Heart right ventricle (tissue), 16 donors: Measurements from ENCODE around the gene VIT. TPM values are rescaled to one million over a fixed set of nuclear protein-coding genes. Genes with fewer than 3 reads are reported as not detected.

Experiments used
- ATAC-seq, 8 donors: fragments of 200-7000 bp; cut with Tn5 transposase; one replicate each; pipeline ENCODE4 v1.9.1; 2020; ENCODE audit warnings: mild to moderate bottlenecking in 8 of 8, moderate library complexity in 8 of 8, moderate number of reproducible peaks in 1 of 8
- DNase-seq, 2 donors: peaks; one replicate each; pipeline ENCODE4 v3.0.0-alpha.2; 2020
- H3K27ac ChIP-seq, 10 donors: fragments of 200-600 bp; sonication (generic) in 2 of 10; one replicate each; pipeline versions ENCODE4 v1.5.0 to v1.8.0; 2020 to 2022; ENCODE audit warnings: mild to moderate bottlenecking in 3 of 10
- H3K27me3 ChIP-seq, 7 donors: fragments of 200-600 bp; one replicate each; pipeline ENCODE4 v1.8.0; 2021 to 2022; ENCODE audit warnings: mild to moderate bottlenecking in 2 of 7
- H3K36me3 ChIP-seq, 9 donors: fragments of 200-600 bp; sonication (generic) in 1 of 9; one replicate each; pipeline versions ENCODE4 v1.5.0 to v1.8.0; 2020 to 2022; ENCODE audit warnings: mild to moderate bottlenecking in 2 of 9
- H3K4me1 ChIP-seq, 9 donors: fragments of 200-600 bp; sonication (generic) in 1 of 9; one replicate each; pipeline versions ENCODE4 v1.5.0 to v1.8.0; 2020 to 2022; ENCODE audit warnings: mild to moderate bottlenecking in 4 of 9
- H3K4me3 ChIP-seq, 10 donors: fragments of 200-600 bp; sonication (generic) in 2 of 10; one replicate each; pipeline versions ENCODE4 v1.5.0 to v1.8.0; 2020 to 2022; ENCODE audit warnings: mild to moderate bottlenecking in 7 of 10, moderate library complexity in 2 of 10
- H3K9me3 ChIP-seq, 11 donors: fragments of 200-600 bp in 10 of 11; sonication (generic) in 2 of 11; one replicate each; pipeline versions ENCODE4 v1.5.0 to v1.8.0; 2013 to 2022; ENCODE audit warnings: mild to moderate bottlenecking in 2 of 11, control low read depth in 1 of 11, moderate library complexity in 1 of 11
- CTCF ChIP-seq, 9 donors: fragments of 200-600 bp; sonication (generic) in 2 of 9; IDR thresholded peaks; one replicate each; pipeline versions ENCODE4 v1.5.0 to v1.8.0; 2021 to 2022; ENCODE audit warnings: antibody characterized with exemption in 9 of 9, mild to moderate bottlenecking in 5 of 9, moderate library complexity in 1 of 9
- WGBS, 2 donors: extraction: QIAGEN DNeasy Blood & Tissue Kit; methylation state at CpG; one replicate each; pipeline ENCODE4 v1.1.7; 2013; ENCODE audit warnings: inconsistent platforms in 1 of 2; 5-methylcytosine and 5-hydroxymethylcytosine counted together
- intact Hi-C, 10 donors: fragments of 100-400 bp; cut with DNase I; formaldehyde crosslinking; loops; one replicate each; pipeline versions ENCODE4 v1.11.1 to v1.14.2; 2022
- polyA plus RNA-seq, 2 donors: library from polyadenylated mRNA; stranded (reverse); fragments of 200-250 nt; gene quantifications; one replicate each; pipeline ENCODE4 v1.2.3, GENCODE V29; 2013
- total RNA-seq, 10 donors: library from RNA; stranded (reverse); fragmentation: NEBNext Ultra II Directional in 3 of 10; extraction: Animal tissue kit (Norgen Biotek cat#: 25700) in 3 of 10; gene quantifications; one replicate each; pipeline versions ENCODE4 v1.2.1 to v1.2.4, GENCODE V29; 2021 to 2023
- donor health status: Arrhythmogenic right ventricular cardiomyopathy.
- donor health status: ischemic (EF 13 %, LVEDD 7.1; RV severe dilation, severe dysfunction).
- donor health status: healthy with polysubstance abuse.
- donor health status: DM: no; HTN: yes; CAD: no.
- donor health status: DM: no; HTN: no; CAD: no.
- donor health status: ischemic (EF 25% LVEDD 6.9; RV normal size, moderate dysfunction).
- donor health status: ischemic (EF 25% LVEDD 5.7; RV mildly dilated, moderate dysfunction).
- donor health status: healthy.
- donor health status: DM: yes; HTN: yes; CAD: no.
- donor health status: Ischemic cardiomyopathy.
- donor health status: ischemic (EF 35%, LVEDD 5.7; RV mildly dilated, moderate dysfunction).
- donor health status: nonischemic (EF 11% LVEDD 7.7; RV severe dilation, severe dysfunction).
- donor health status: DM: yes; HTN: yes; CAD: no.
- donor health status: PGD.
- donor health status: ischemic (EF 29% LVEDD 5.4; RV normal size, mild dysfunction).
- donor health status: nonischemic (EF 23%, LVEDD 6.1; RV moderate dilation, normal function).

Gene VIT
- total and polyA plus RNA-seq, 12 donors, result 1.2 to 23.6 (median 4.7) TPM

GRCh38 chr2:36659872-36660312 lies 36.6 kb upstream of the VIT start:
- intact Hi-C loops, result loop anchor here (5.0 to 10.0 kb wide), 8 partner anchors 115 to 685 kb away; no protein-coding TSS in a partner anchor
- TF ChIP-seq CTCF (IDR thresholded peaks at IDR 0.05), result no peak
- DNase-seq, result no peak
- H3K27me3 ChIP-seq, result peaks cover 0 to 8% (median 0%) of the 10 kb centered on the region in 7 donors
- H3K27ac ChIP-seq, result no peak overlapping the region
- H3K9me3 ChIP-seq, result no peaks in the 10 kb centered on the region
- H3K4me3 ChIP-seq, result no peak overlapping the region
- peaks cover 0 to 15% (median 6%) of the 10 kb centered on the region in 9 donors for H3K4me1 ChIP-seq
- no peak for ATAC-seq
- H3K36me3 ChIP-seq, result no peaks in the 10 kb centered on the region

GRCh38 chr2:36662638-36663037 lies 33.9 kb upstream of the VIT start:
- intact Hi-C loops, result loop anchor here (5.0 to 10.0 kb wide), 8 partner anchors 118 to 688 kb away; no protein-coding TSS in a partner anchor
- WGBS, 2 donors, result 93% methylated on average over 8 of the region's 8 CpGs
- H3K4me1 ChIP-seq, result peaks cover 0 to 8% (median 4%) of the 10 kb centered on the region in 9 donors
- no peak overlapping the region for H3K27ac ChIP-seq
- H3K36me3 ChIP-seq, result no peaks in the 10 kb centered on the region
- DNase-seq, result no peak
- no peak for TF ChIP-seq CTCF (IDR thresholded peaks at IDR 0.05)
- H3K27me3 ChIP-seq, result peaks cover 0 to 29% (median 5%) of the 10 kb centered on the region in 7 donors
- H3K4me3 ChIP-seq, result no peak overlapping the region
- no peak for ATAC-seq
- no peaks in the 10 kb centered on the region for H3K9me3 ChIP-seq

GRCh38 chr2:36663295-36663694 lies 33.2 kb upstream of the VIT start:
- no peak for DNase-seq
- Histone ChIP-seq H3K9me3 (no peaks in the 10 kb centered on the region), H3K4me1 (peaks cover 0 to 8% (median 4%) of the 10 kb centered on the region in 9 donors), H3K36me3 (no peaks in the 10 kb centered on the region), H3K27me3 (peaks cover 0 to 34% (median 5%) of the 10 kb centered on the region in 7 donors), H3K4me3 (no peak overlapping the region), H3K27ac (no peak overlapping the region)
- 90 to 93% methylated on average over 2 of the region's 2 CpGs for WGBS, 2 donors
- TF ChIP-seq CTCF (IDR thresholded peaks at IDR 0.05), result no peak
- intact Hi-C loops, result loop anchor here (5.0 to 10.0 kb wide), 8 partner anchors 118 to 688 kb away; no protein-coding TSS in a partner anchor
- no peak for ATAC-seq

GRCh38 chr2:36663851-36664695 lies 32.4 kb upstream of the VIT start:
- DNase-seq (peak in 1 of 2 donors; percentile 21), ATAC-seq (peak in 7 of 8 donors; percentile 73 to 94 (median 87))
- WGBS, 2 donors, result 30 to 35% methylated on average over 12 of the region's 12 CpGs
- H3K4me3 ChIP-seq, result no peak overlapping the region
- intact Hi-C loops, result loop anchor here (1.0 to 10.0 kb wide), 10 partner anchors 119 to 689 kb away; no protein-coding TSS in a partner anchor
- H3K27ac ChIP-seq, result no peak overlapping the region
- no peaks in the 10 kb centered on the region for H3K9me3 ChIP-seq
- H3K36me3 ChIP-seq, result no peaks in the 10 kb centered on the region
- TF ChIP-seq CTCF (IDR thresholded peaks at IDR 0.05), result peak; percentile 69 to 88 (median 79)
- H3K4me1 ChIP-seq, result peaks cover 0 to 8% (median 4%) of the 10 kb centered on the region in 9 donors
- H3K27me3 ChIP-seq, result peaks cover 0 to 34% (median 5%) of the 10 kb centered on the region in 7 donors
